MM.1S (cell line): ENCODE data around the gene KCTD17.

Experiments
- DNase-seq: peaks from one replicate; pipeline ENCODE4 v3.0.0-alpha.2; 2015
- H2AFZ ChIP-seq: fragments of 300-600 bp; sonication (generic); 2 replicates; pipeline ENCODE4 v1.6.0; 2016; ENCODE audit warnings: antibody characterized with exemption, low read length
- H3F3A ChIP-seq: fragments of 300-600 bp; sonication (generic); 2 replicates; pipeline ENCODE4 v1.6.1; 2016; ENCODE audit warnings: mild to moderate bottlenecking, antibody characterized with exemption, low read length, moderate library complexity, mixed read lengths; ENCODE audit not compliant: insufficient read depth
- H3K27ac ChIP-seq: fragments of 300-600 bp; sonication (generic); 2 replicates; pipeline ENCODE4 v1.5.1; 2016; ENCODE audit warnings: mild to moderate bottlenecking, low read length
- H3K27me3 ChIP-seq: fragments of 300-600 bp; sonication (generic); replicated peaks from 2 replicates; pipeline ENCODE4 v1.6.0; 2016; ENCODE audit warnings: low read length; ENCODE audit not compliant: insufficient read depth
- H3K36me3 ChIP-seq: fragments of 300-600 bp; sonication (generic); replicated peaks from 2 replicates; pipeline ENCODE4 v1.6.1; 2016; ENCODE audit warnings: mild to moderate bottlenecking, low read length, mixed read lengths; ENCODE audit not compliant: insufficient read depth
- H3K4me1 ChIP-seq: fragments of 300-600 bp; sonication (generic); 2 replicates; pipeline ENCODE4 v1.6.1; 2016; ENCODE audit warnings: low read length, mixed read lengths
- H3K4me2 ChIP-seq: fragments of 300-600 bp; sonication (generic); 2 replicates; pipeline ENCODE4 v1.6.0; 2016; ENCODE audit warnings: low read depth, low read length
- H3K4me3 ChIP-seq: fragments of 300-600 bp; sonication (generic); 2 replicates; pipeline ENCODE4 v1.5.1; 2016; ENCODE audit warnings: low read length, mixed read lengths
- H3K79me2 ChIP-seq: fragments of 300-600 bp; sonication (generic); 2 replicates; pipeline ENCODE4 v1.6.1; 2016; ENCODE audit warnings: mixed run types, low read length, mixed read lengths
- H3K9ac ChIP-seq: fragments of 300-600 bp; sonication (generic); 2 replicates; pipeline ENCODE4 v1.6.1; 2016; ENCODE audit warnings: low read length, mixed read lengths
- H3K9me2 ChIP-seq: fragments of 300-600 bp; sonication (generic); replicated peaks from 2 replicates; pipeline ENCODE4 v1.6.1; 2016; ENCODE audit warnings: mild to moderate bottlenecking, low read length, mixed read lengths; ENCODE audit not compliant: insufficient read depth
- H3K9me3 ChIP-seq: fragments of 300-600 bp; sonication (generic); replicated peaks from 2 replicates; pipeline ENCODE4 v1.6.1; 2016; ENCODE audit warnings: mild to moderate bottlenecking, low read length, mixed read lengths; ENCODE audit not compliant: insufficient read depth
- H4K20me1 ChIP-seq: fragments of 300-600 bp; sonication (generic); 2 replicates; pipeline ENCODE4 v1.6.1; 2016; ENCODE audit warnings: mild to moderate bottlenecking, low read length, moderate library complexity, mixed read lengths; ENCODE audit not compliant: insufficient read depth
- EZH2 ChIP-seq: fragments of 300-600 bp; sonication (generic); optimal IDR thresholded peaks from 2 replicates; pipeline ENCODE3; 2017; ENCODE audit warnings: low read depth, mild to moderate bottlenecking, antibody characterized with exemption, low read length, mixed read lengths
- EZH2phosphoT487 ChIP-seq: fragments of 300-600 bp; sonication (generic); IDR thresholded peaks from 2 replicates; pipeline ENCODE4 v1.6.1; 2018; ENCODE audit warnings: antibody characterized with exemption, low read length
- TF ChIP-seq, protein P1 (sequence below): fragments of 300-600 bp; sonication (generic); IDR thresholded peaks from 2 replicates; pipeline ENCODE4 v1.5.1; 2016; ENCODE audit warnings: antibody characterized with exemption, low read length, mixed read lengths

The KCTD17 gene

DNA sequence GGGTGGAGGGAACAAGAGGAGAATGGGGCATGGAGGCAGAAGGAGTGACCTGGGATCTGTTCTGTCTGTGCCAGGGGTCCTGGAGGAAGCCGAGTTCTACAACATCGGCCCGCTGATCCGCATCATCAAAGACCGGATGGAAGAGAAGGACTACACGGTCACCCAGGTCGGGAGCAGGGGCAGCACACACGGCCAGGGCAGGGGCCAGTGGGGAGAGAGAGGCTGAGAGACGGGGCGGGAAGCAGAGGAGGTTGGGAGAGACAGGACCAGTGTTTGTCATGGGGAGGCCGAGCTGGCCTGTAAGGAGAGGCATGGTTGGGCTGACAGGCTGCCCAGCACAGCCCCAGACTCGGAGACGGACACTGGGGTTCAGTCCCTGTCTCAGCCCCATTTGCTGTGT is 4.7 kb downstream of the KCTD17 start:
- H3K9me2 ChIP-seq = no peaks in the 10 kb centered on the region
- no peaks in the 10 kb centered on the region for H3K9me3 ChIP-seq
- no peak overlapping the region for H3K27ac ChIP-seq
- no peaks in the 10 kb centered on the region for H3K27me3 ChIP-seq
- no peak overlapping the region for H3K4me2 ChIP-seq
- no peak overlapping the region for H2AFZ ChIP-seq
- no peaks in the 10 kb centered on the region for H3F3A ChIP-seq
- H4K20me1 ChIP-seq = no peaks in the 10 kb centered on the region
- TF ChIP-seq EZH2 (no peak), EZH2phosphoT487 (no peak)
- TF ChIP-seq, protein P1, sequence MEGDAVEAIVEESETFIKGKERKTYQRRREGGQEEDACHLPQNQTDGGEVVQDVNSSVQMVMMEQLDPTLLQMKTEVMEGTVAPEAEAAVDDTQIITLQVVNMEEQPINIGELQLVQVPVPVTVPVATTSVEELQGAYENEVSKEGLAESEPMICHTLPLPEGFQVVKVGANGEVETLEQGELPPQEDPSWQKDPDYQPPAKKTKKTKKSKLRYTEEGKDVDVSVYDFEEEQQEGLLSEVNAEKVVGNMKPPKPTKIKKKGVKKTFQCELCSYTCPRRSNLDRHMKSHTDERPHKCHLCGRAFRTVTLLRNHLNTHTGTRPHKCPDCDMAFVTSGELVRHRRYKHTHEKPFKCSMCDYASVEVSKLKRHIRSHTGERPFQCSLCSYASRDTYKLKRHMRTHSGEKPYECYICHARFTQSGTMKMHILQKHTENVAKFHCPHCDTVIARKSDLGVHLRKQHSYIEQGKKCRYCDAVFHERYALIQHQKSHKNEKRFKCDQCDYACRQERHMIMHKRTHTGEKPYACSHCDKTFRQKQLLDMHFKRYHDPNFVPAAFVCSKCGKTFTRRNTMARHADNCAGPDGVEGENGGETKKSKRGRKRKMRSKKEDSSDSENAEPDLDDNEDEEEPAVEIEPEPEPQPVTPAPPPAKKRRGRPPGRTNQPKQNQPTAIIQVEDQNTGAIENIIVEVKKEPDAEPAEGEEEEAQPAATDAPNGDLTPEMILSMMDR = no peak
- H3K36me3 ChIP-seq = no peaks in the 10 kb centered on the region
- no peak overlapping the region for H3K9ac ChIP-seq
- no peak for DNase-seq
- H3K79me2 ChIP-seq = no peaks in the 10 kb centered on the region
- H3K4me1 ChIP-seq = no peaks in the 10 kb centered on the region
- no peak overlapping the region for H3K4me3 ChIP-seq

- no peak overlapping the region for H3K4me3 ChIP-seq
- H3K9me3 ChIP-seq = no peaks in the 10 kb centered on the region
- no peak overlapping the region for H3K9ac ChIP-seq
- no peaks in the 10 kb centered on the region for H3K36me3 ChIP-seq
- no peak overlapping the region for H3K4me2 ChIP-seq
- TF ChIP-seq EZH2phosphoT487 = no peak
- no peaks in the 10 kb centered on the region for H4K20me1 ChIP-seq
- no peak overlapping the region for H2AFZ ChIP-seq
- DNase-seq = no peak
- H3K79me2 ChIP-seq = no peaks in the 10 kb centered on the region
- no peaks in the 10 kb centered on the region for H3K27me3 ChIP-seq
- no peaks in the 10 kb centered on the region for H3F3A ChIP-seq
- no peaks in the 10 kb centered on the region for H3K9me2 ChIP-seq
- no peaks in the 10 kb centered on the region for H3K4me1 ChIP-seq
- no peak overlapping the region for H3K27ac ChIP-seq
Observed at GRCh38 chr22:37057226-37057625, 5.7 kb downstream of the KCTD17 start.

GRCh38 chr22:37057796-37058510 is 6.4 kb downstream of the KCTD17 start:
- TF ChIP-seq EZH2 (no peak), EZH2phosphoT487 (no peak)
- TF ChIP-seq, protein P1 = no peak
- Histone ChIP-seq H3K27me3 (no peaks in the 10 kb centered on the region), H3K27ac (no peak overlapping the region), H3K9ac (no peak overlapping the region), H3K9me3 (no peaks in the 10 kb centered on the region), H3F3A (no peaks in the 10 kb centered on the region), H3K4me2 (no peak overlapping the region), H2AFZ (no peak overlapping the region), H3K4me1 (no peaks in the 10 kb centered on the region), H4K20me1 (no peaks in the 10 kb centered on the region), H3K4me3 (no peak overlapping the region), H3K36me3 (no peaks in the 10 kb centered on the region), H3K9me2 (no peaks in the 10 kb centered on the region), H3K79me2 (no peaks in the 10 kb centered on the region)
- no peak for DNase-seq

DNA sequence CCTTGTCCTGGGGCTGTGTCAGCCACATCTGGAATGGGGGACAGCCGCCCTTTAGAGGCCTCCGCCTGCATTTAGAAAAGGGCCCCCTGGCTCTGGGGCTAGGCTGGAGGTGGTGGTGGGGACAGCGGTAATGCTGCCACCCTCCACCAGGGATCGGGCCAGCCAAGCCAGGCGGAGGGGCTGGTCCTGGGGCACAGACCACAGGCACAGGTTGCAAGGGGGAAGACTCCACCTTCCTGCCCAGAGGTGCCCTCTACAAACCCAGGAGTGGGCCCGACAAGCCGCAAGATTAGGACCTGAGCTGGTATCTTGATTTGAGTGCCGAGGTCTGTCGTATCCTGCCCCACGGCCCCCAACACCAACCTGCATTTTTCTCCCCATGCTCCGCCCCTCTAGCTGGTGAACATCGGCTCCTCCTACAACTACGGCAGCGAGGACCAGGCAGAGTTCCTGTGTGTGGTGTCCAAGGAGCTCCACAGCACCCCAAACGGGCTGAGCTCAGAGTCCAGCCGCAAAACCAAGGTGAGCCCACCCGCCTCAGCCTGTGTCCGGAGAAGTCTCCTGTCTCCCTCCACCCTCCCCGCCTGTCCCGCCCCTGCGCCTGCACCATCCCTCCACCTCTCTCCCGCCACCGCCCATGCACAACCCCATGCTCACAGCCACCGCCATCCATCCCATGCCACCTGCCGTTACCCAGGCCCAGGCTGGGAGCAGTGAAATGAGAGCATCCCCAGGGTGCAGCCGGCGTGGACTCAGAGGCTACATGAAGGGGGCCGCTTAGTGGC is 7.6 kb downstream of the KCTD17 start:
- H3K4me3 ChIP-seq = no peak overlapping the region
- H3K9me2 ChIP-seq = no peaks in the 10 kb centered on the region

More for the DNA sequence above, 7.6 kb downstream of the KCTD17 start:
- H3K27me3 ChIP-seq = peaks cover 10% of the 10 kb centered on the region
- no peak overlapping the region for H3K27ac ChIP-seq
- no peak overlapping the region for H2AFZ ChIP-seq
- H3K79me2 ChIP-seq = no peaks in the 10 kb centered on the region
- H3K4me2 ChIP-seq = no peak overlapping the region
- no peaks in the 10 kb centered on the region for H3F3A ChIP-seq
- H3K9ac ChIP-seq = no peak overlapping the region
- no peaks in the 10 kb centered on the region for H3K4me1 ChIP-seq
- TF ChIP-seq EZH2phosphoT487 = no peak
- TF ChIP-seq EZH2 = no peak
- TF ChIP-seq, protein P1 = no peak
- no peak for DNase-seq
- no peaks in the 10 kb centered on the region for H4K20me1 ChIP-seq
- H3K36me3 ChIP-seq = no peaks in the 10 kb centered on the region
- no peaks in the 10 kb centered on the region for H3K9me3 ChIP-seq
